Osteoblast (primary cell): Measurements from ENCODE around the gene FKBP10. TPM values are rescaled to one million over a fixed set of nuclear protein-coding genes. Genes with fewer than 3 reads are reported as not detected.
A peak's percentile ranks its signal among the peaks of the same experiment; 100 is the strongest.

ENCODE experiments used
- DNase-seq: peaks from one replicate; pipeline ENCODE4 v3.0.0; 2011; ENCODE audit warnings: low spot score, mixed read lengths; ENCODE audit not compliant: insufficient read length; ENCODE audit errors: missing footprints
- H2AFZ ChIP-seq: 2 replicates; pipeline ENCODE4 v1.6.0; 2011; ENCODE audit warnings: mild to moderate bottlenecking, low read length
- H3K27ac ChIP-seq: 2 replicates; pipeline ENCODE4 v1.5.1; 2011; ENCODE audit warnings: mild to moderate bottlenecking, low read depth, low read length, moderate library complexity
- H3K27me3 ChIP-seq: 2 replicates; pipeline ENCODE4 v1.6.0; 2012; ENCODE audit warnings: mild to moderate bottlenecking, control low read depth, inconsistent platforms, low read length, moderate library complexity; ENCODE audit not compliant: insufficient read depth
- H3K36me3 ChIP-seq: 2 replicates; pipeline ENCODE4 v1.5.1; 2011; ENCODE audit warnings: mild to moderate bottlenecking, low read length, control low read depth, moderate library complexity; ENCODE audit not compliant: insufficient read depth
- H3K4me1 ChIP-seq: 2 replicates; pipeline ENCODE4 v1.5.1; 2011; ENCODE audit warnings: mild to moderate bottlenecking, low read length, control low read depth, moderate library complexity; ENCODE audit not compliant: insufficient read depth
- H3K4me2 ChIP-seq: 2 replicates; pipeline ENCODE4 v1.6.0; 2011; ENCODE audit warnings: mild to moderate bottlenecking, low read length; ENCODE audit not compliant: insufficient read depth
- H3K4me3 ChIP-seq: fragments of 200-600 bp; sonication (generic); 3 replicates; pipeline ENCODE4 v1.5.1; 2012; ENCODE audit warnings: mild to moderate bottlenecking, low read length, inconsistent platforms; ENCODE audit not compliant: insufficient read depth
- H3K79me2 ChIP-seq: 2 replicates; pipeline ENCODE4 v1.6.0; 2012; ENCODE audit warnings: mild to moderate bottlenecking, low read length, control low read depth, inconsistent platforms; ENCODE audit not compliant: insufficient read depth
- H3K9me3 ChIP-seq: 2 replicates; pipeline ENCODE4 v1.5.1; 2011; ENCODE audit warnings: low read depth, low read length, control low read depth
- H4K20me1 ChIP-seq: 2 replicates; pipeline ENCODE4 v1.6.0; 2012; ENCODE audit warnings: mild to moderate bottlenecking, low read length, control low read depth; ENCODE audit not compliant: insufficient read depth
- CTCF ChIP-seq: IDR thresholded peaks from 2 replicates; pipeline ENCODE4 v1.5.1; 2011; ENCODE audit warnings: mild to moderate bottlenecking, low read depth, low read length, moderate library complexity; ENCODE audit errors: extremely low read depth
- total RNA-seq: library from RNA; depleted of rRNA; stranded (reverse); fragments of >200 nt; gene quantifications from 2 replicates; pipeline ENCODE4 v1.2.3, GENCODE V29; 2012

The FKBP10 gene
- total RNA-seq, 1 donor: 396 TPM

GRCh38 chr17:41811549-41812380 lies 1.0 kb upstream of the FKBP10 start, which contains the start of gene P3H4:
Gene P3H4, minus strand, starts transcription at chr17:41811949. Its CDS starts 34 bp downstream, at chr17:41811915.
- Histone ChIP-seq H2AFZ (peak within 1 kb of the TSS; percentile 98), H3K9me3 (no peaks in the 10 kb centered on the region), H3K4me1 (peaks cover 26% of the 10 kb centered on the region), H3K79me2 (peaks cover 64% of the 10 kb centered on the region), H3K4me3 (peak within 1 kb of the TSS; percentile 85), H3K27me3 (no peaks in the 10 kb centered on the region), H3K27ac (peak within 1 kb of the TSS; percentile 70), H3K36me3 (peaks cover 18% of the 10 kb centered on the region), H3K4me2 (peak within 1 kb of the TSS; percentile 88), H4K20me1 (peaks cover 40% of the 10 kb centered on the region)
- peak; percentile 46 for TF ChIP-seq CTCF
- peak; percentile 98 for DNase-seq

DNA sequence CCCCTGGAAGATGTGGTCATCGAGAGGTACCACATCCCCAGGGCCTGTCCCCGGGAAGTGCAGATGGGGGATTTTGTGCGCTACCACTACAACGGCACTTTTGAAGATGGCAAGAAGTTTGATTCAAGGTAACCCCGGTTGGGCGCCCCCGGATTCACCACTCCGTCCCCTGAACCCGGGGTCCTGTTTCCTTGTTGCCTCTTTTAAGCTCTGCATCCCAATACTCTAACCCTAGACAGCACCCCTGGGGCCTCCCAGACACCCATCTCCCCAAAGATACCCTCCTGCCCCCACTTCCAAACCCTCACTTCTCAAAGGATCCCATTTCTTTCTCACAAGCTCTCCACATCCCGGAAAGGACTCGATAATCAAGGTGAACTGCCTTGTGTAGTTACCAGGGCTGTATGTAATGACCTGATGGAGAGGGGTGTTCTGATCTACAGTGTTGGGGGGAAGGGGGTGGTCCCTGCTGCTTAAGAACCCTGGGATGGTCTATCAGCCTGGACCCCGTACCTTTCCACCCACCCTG lies 412 bp downstream of the FKBP10 start:
- peak overlapping the region; percentile 70 for H3K27ac ChIP-seq
- no peaks in the 10 kb centered on the region for H3K9me3 ChIP-seq
- peaks cover 78% of the 10 kb centered on the region for H3K79me2 ChIP-seq
- peak overlapping the region; percentile 48 for H2AFZ ChIP-seq
- H4K20me1 ChIP-seq: peaks cover 48% of the 10 kb centered on the region
- H3K36me3 ChIP-seq: peaks cover 21% of the 10 kb centered on the region
- peak overlapping the region; percentile 88 for H3K4me2 ChIP-seq
- H3K27me3 ChIP-seq: no peaks in the 10 kb centered on the region
- H3K4me1 ChIP-seq: peaks cover 26% of the 10 kb centered on the region
- no peak for TF ChIP-seq CTCF
- DNase-seq: peak; percentile 92
- H3K4me3 ChIP-seq: peak overlapping the region; percentile 85

- Histone ChIP-seq H3K4me1 (peaks cover 26% of the 10 kb centered on the region), H2AFZ (no peak overlapping the region), H3K4me2 (peak overlapping the region; percentile 88), H3K79me2 (peaks cover 80% of the 10 kb centered on the region), H3K9me3 (no peaks in the 10 kb centered on the region), H4K20me1 (peaks cover 48% of the 10 kb centered on the region), H3K27ac (peak overlapping the region; percentile 70), H3K27me3 (no peaks in the 10 kb centered on the region), H3K36me3 (peaks cover 21% of the 10 kb centered on the region), H3K4me3 (peak overlapping the region; percentile 85)
- TF ChIP-seq CTCF: no peak
- DNase-seq: no peak
These were observed 908 bp downstream of the FKBP10 start for GRCh38 chr17:41813699-41814124.

DNA sequence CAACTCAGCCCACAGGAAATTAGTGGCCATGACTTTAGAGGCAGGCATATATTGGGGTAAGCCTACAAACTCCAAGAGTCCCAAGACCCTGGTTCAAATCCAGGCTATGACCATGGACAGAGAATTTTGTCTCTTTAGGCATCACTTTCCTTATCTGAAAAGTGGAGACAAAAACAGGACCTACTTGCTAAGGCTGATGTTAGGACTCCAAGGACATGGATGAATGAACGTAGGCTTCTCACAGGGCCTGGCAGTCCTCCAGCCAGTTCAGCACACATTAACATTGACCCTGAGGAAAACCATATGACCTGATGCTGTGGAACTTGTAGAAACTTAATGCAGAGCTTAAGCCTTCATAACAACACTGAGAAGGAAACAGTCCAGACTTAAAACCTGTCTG lies 1.4 kb downstream of the FKBP10 start:
- no peak overlapping the region for H2AFZ ChIP-seq
- peaks cover 26% of the 10 kb centered on the region for H3K4me1 ChIP-seq
- peaks cover 43% of the 10 kb centered on the region for H4K20me1 ChIP-seq
- peaks cover 24% of the 10 kb centered on the region for H3K36me3 ChIP-seq
- peak overlapping the region; percentile 88 for H3K4me2 ChIP-seq
- H3K27ac ChIP-seq: peak overlapping the region; percentile 70
- DNase-seq: peak; percentile 83
- no peaks in the 10 kb centered on the region for H3K9me3 ChIP-seq
- H3K4me3 ChIP-seq: peak overlapping the region; percentile 85
- peaks cover 80% of the 10 kb centered on the region for H3K79me2 ChIP-seq
- H3K27me3 ChIP-seq: no peaks in the 10 kb centered on the region
- TF ChIP-seq CTCF: no peak
